ENCODE data around the gene NME8.
A peak's percentile ranks its signal among the peaks of the same experiment; 100 is the strongest.

NME8 gene

GRCh38 chr7:37920849-37921805, 72.7 kb downstream of the NME8 start:
- TF ChIP-seq CTCF (IDR thresholded peaks at IDR 0.05; ENCODE audit: borderline replicate concordance, control extremely low read depth, extremely low read depth, insufficient read depth, missing control alignments): no peak
- in situ Hi-C loops (cut with MboI; ENCODE audit: low sequenced_read_pairs, unreplicated experiment): loop anchor here (25.0 kb wide), 1 partner anchor 416 kb away; no protein-coding TSS in a partner anchor
- DNase-seq (ENCODE audit: low spot score): peak; percentile 41

GRCh38 chr7:37921876-37922275, 73.5 kb downstream of the NME8 start:
- in situ Hi-C loops (cut with MboI; ENCODE audit: low sequenced_read_pairs, unreplicated experiment): loop anchor here (25.0 kb wide), 1 partner anchor 415 kb away; no protein-coding TSS in a partner anchor
- TF ChIP-seq CTCF (IDR thresholded peaks at IDR 0.05; ENCODE audit: borderline replicate concordance, control extremely low read depth, extremely low read depth, insufficient read depth, missing control alignments): no peak
- DNase-seq (ENCODE audit: low spot score): no peak

- no peak for DNase-seq (ENCODE audit: low spot score)
- in situ Hi-C loops (cut with MboI; ENCODE audit: low sequenced_read_pairs, unreplicated experiment): loop anchor here (25.0 kb wide), 1 partner anchor 413 kb away; no protein-coding TSS in a partner anchor
- no peak for TF ChIP-seq CTCF (IDR thresholded peaks at IDR 0.05; ENCODE audit: borderline replicate concordance, control extremely low read depth, extremely low read depth, insufficient read depth, missing control alignments)
These were observed 75.6 kb downstream of the NME8 start for GRCh38 chr7:37923996-37924395.

- in situ Hi-C loops (cut with MboI; ENCODE audit: low sequenced_read_pairs, unreplicated experiment): loop anchor here (25.0 kb wide), 1 partner anchor 413 kb away; no protein-coding TSS in a partner anchor
- TF ChIP-seq CTCF (IDR thresholded peaks at IDR 0.05; ENCODE audit: borderline replicate concordance, control extremely low read depth, extremely low read depth, insufficient read depth, missing control alignments): no peak
- no peak for DNase-seq (ENCODE audit: low spot score)
These were observed 76.2 kb downstream of the NME8 start for GRCh38 chr7:37924491-37925041.

GRCh38 chr7:37925620-37926019, 77.2 kb downstream of the NME8 start:
- no peak for TF ChIP-seq CTCF (IDR thresholded peaks at IDR 0.05; ENCODE audit: borderline replicate concordance, control extremely low read depth, extremely low read depth, insufficient read depth, missing control alignments)
- no peak for DNase-seq (ENCODE audit: low spot score)
- in situ Hi-C loops (cut with MboI; ENCODE audit: low sequenced_read_pairs, unreplicated experiment): no loop called here

GRCh38 chr7:37927773-37928444, 79.5 kb downstream of the NME8 start:
- no peak for DNase-seq (ENCODE audit: low spot score)
- in situ Hi-C loops (cut with MboI; ENCODE audit: low sequenced_read_pairs, unreplicated experiment): no loop called here
- no peak for TF ChIP-seq CTCF (IDR thresholded peaks at IDR 0.05; ENCODE audit: borderline replicate concordance, control extremely low read depth, extremely low read depth, insufficient read depth, missing control alignments)

Data from GM13976 (cell line).